ENCODE results near the gene JPH2. TPM values are rescaled to one million over a fixed set of nuclear protein-coding genes. Genes with fewer than 3 reads are reported as not detected.

The JPH2 gene
- total and polyA plus RNA-seq, 10 of the 15 experiments (the other 5 are each of a cell fraction or from before 2014, with no cell fraction given) = 0.16 TPM; not detected in 9

DNA sequence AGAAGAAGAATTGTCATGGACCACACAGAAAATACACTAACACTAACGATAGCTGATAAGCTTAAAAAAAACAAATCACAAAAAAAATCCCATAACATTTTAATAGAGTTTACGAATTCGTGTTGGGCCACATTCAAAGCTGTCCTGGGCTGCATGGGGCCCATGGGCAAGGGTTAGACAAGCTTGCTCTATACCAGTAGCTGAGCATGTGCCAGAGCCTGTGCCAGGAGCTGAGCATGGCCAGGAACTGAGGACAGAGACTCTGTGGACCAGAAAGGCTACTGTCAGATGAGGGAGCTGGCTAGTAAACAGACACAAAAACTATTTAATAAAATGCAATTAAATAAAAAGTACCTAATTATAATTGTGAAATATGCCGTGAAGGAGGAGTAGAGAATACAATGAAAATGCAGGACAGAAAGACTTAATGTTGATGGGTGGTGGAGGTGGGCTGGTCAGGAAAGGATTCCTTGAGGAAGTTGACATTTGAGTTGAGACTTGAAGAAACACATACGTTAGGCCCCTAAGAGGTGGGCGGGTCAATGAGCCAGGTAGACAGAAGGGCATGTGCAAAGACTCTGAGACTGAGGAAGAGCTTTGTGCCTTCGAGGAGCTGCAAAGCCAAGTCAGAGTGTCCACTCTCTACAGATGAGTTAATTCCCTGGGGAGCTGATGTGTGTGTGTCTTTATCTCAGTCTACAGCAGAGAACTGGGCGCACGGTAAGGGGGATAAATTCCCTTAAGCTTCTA is 66.1 kb downstream of the JPH2 start:
- 27% methylated on average over 9 of the region's 9 CpGs for WGBS (ENCODE audit: insufficient coverage, insufficient replicate concordance, low lambda C conversion rate, missing lambda C conversion rate)
- Histone ChIP-seq H3K4me2 (ENCODE audit: control insufficient read depth, insufficient read depth) (no peak overlapping the region), H3K79me2 (ENCODE audit: control insufficient read depth, insufficient read depth, low read length) (no peaks in the 10 kb centered on the region), H4K20me1 (ENCODE audit: control insufficient read depth, insufficient read depth) (no peaks in the 10 kb centered on the region), H3K4me3 (no peak overlapping the region), H3K27ac (ENCODE audit: control insufficient read depth, insufficient read depth) (no peak overlapping the region), H3K27me3 (replicated peaks in 1 of 2; ENCODE audit: control insufficient read depth in 2 of 2, insufficient read depth in 2 of 2, low read length in 1 of 2) (peaks cover 0 to 5% of the 10 kb centered on the region in 2 experiments; a peak in 3 of 4 replicates), H3K9ac (ENCODE audit: control insufficient read depth, insufficient read depth, low read length) (no peak overlapping the region), H3K4me1 (ENCODE audit: control insufficient read depth, insufficient read depth, low read length) (no peaks in the 10 kb centered on the region), H3K36me3 (ENCODE audit: control insufficient read depth in 2 of 2, insufficient read depth in 2 of 2, low read length in 1 of 2) (no peaks in the 10 kb centered on the region), H2AFZ (ENCODE audit: control insufficient read depth, low read depth, low read length) (no peak overlapping the region), H3K9me3 (replicated peaks; ENCODE audit: control insufficient read depth, insufficient read depth, low read length) (no peaks in the 10 kb centered on the region)
- ChIA-PET SMC1A (ENCODE audit: uncharacterized antibody, unreplicated experiment) (interaction anchor here (0.7 to 1.0 kb wide), 4 partner anchors 12 to 69 kb away, joined by 3 to 4 read pairs (median 3); no protein-coding TSS in a partner anchor), CTCF (interaction anchor here (0.6 to 9.3 kb wide), 4 partner anchors 12 to 74 kb away, joined by 3 to 196 read pairs (median 4); no protein-coding TSS in a partner anchor), RAD21 (ENCODE audit: unreplicated experiment) (interaction anchor here (2.9 kb wide), 1 partner anchor 69 kb away, joined by 16 read pairs; no protein-coding TSS in a partner anchor), POLR2A (no interaction called here)
- in situ Hi-C loops (cut with MboI) (no loop called here), intact Hi-C loops (cut with micrococcal nuclease; ENCODE audit: unreplicated experiment) (loop anchor here (5.0 kb wide), 1 partner anchor 56 kb away; no protein-coding TSS in a partner anchor)
- TF ChIP-seq, protein P1, sequence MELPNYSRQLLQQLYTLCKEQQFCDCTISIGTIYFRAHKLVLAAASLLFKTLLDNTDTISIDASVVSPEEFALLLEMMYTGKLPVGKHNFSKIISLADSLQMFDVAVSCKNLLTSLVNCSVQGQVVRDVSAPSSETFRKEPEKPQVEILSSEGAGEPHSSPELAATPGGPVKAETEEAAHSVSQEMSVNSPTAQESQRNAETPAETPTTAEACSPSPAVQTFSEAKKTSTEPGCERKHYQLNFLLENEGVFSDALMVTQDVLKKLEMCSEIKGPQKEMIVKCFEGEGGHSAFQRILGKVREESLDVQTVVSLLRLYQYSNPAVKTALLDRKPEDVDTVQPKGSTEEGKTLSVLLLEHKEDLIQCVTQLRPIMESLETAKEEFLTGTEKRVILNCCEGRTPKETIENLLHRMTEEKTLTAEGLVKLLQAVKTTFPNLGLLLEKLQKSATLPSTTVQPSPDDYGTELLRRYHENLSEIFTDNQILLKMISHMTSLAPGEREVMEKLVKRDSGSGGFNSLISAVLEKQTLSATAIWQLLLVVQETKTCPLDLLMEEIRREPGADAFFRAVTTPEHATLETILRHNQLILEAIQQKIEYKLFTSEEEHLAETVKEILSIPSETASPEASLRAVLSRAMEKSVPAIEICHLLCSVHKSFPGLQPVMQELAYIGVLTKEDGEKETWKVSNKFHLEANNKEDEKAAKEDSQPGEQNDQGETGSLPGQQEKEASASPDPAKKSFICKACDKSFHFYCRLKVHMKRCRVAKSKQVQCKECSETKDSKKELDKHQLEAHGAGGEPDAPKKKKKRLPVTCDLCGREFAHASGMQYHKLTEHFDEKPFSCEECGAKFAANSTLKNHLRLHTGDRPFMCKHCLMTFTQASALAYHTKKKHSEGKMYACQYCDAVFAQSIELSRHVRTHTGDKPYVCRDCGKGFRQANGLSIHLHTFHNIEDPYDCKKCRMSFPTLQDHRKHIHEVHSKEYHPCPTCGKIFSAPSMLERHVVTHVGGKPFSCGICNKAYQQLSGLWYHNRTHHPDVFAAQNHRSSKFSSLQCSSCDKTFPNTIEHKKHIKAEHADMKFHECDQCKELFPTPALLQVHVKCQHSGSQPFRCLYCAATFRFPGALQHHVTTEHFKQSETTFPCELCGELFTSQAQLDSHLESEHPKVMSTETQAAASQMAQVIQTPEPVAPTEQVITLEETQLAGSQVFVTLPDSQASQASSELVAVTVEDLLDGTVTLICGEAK (IDR thresholded peaks at IDR 0.05; ENCODE audit: borderline replicate concordance) = no peak
- TF ChIP-seq ASH2L (IDR thresholded peaks at IDR 0.05; ENCODE audit: borderline replicate concordance, low read depth) = no peak
- TF ChIP-seq PAX5 (IDR thresholded peaks at IDR 0.05; ENCODE audit: borderline replicate concordance, low read depth, low read length) = no peak
- TF ChIP-seq, protein P2, sequence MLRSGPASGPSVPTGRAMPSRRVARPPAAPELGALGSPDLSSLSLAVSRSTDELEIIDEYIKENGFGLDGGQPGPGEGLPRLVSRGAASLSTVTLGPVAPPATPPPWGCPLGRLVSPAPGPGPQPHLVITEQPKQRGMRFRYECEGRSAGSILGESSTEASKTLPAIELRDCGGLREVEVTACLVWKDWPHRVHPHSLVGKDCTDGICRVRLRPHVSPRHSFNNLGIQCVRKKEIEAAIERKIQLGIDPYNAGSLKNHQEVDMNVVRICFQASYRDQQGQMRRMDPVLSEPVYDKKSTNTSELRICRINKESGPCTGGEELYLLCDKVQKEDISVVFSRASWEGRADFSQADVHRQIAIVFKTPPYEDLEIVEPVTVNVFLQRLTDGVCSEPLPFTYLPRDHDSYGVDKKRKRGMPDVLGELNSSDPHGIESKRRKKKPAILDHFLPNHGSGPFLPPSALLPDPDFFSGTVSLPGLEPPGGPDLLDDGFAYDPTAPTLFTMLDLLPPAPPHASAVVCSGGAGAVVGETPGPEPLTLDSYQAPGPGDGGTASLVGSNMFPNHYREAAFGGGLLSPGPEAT (IDR thresholded peaks at IDR 0.05; ENCODE audit: low read depth) = no peak
- TF ChIP-seq ESRRA (IDR thresholded peaks at IDR 0.05; ENCODE audit: low read length) = no peak
- TF ChIP-seq IKZF1 (conservative IDR thresholded peaks at IDR 0.05) = no peak
- TF ChIP-seq FOXM1 (IDR thresholded peaks at IDR 0.05; ENCODE audit: low read depth, low read length) = no peak
- ATAC-seq (no peak), DNase-seq (ENCODE audit: low read depth, low spot score) (no peak), FAIRE-seq (no peak)
- no TSS peak for BruUV-seq (replicated peaks)

Data from GM12878 (cell line).